Measurements from ENCODE around the gene P2RX6. TPM values are rescaled to one million over a fixed set of nuclear protein-coding genes. Genes with fewer than 3 reads are reported as not detected.

Gene P2RX6
- total RNA-seq, 4 donors from 2014 or later, result 0.76 to 1.5 (median 1.2) TPM; not detected in 1

DNA sequence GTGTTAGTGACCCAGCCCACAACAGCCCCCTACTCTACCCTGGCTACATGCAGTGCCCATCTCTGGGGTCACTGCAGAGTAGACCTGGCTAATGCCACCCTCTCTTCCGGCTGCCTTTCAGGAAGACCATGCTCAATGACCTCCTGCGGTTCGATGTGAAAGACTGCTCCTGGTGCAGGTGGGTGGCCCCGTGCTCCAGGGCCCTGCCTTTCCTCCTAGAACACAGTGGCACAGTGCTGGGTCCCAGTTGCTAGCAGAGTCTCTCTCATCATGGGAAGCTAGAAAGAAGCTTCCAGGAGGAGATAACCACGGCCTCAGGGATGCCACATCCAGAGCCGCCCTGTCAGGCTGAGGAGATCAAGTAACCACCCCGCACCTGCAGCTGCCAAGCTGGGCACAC, 29.2 kb upstream of the P2RX6 start:
- intact Hi-C loops (cut with DNase I; ENCODE audit: low total_unique reads), result no loop called here
- TF ChIP-seq POLR2A (IDR thresholded peaks at IDR 0.05), result no peak
- TF ChIP-seq, protein P1, sequence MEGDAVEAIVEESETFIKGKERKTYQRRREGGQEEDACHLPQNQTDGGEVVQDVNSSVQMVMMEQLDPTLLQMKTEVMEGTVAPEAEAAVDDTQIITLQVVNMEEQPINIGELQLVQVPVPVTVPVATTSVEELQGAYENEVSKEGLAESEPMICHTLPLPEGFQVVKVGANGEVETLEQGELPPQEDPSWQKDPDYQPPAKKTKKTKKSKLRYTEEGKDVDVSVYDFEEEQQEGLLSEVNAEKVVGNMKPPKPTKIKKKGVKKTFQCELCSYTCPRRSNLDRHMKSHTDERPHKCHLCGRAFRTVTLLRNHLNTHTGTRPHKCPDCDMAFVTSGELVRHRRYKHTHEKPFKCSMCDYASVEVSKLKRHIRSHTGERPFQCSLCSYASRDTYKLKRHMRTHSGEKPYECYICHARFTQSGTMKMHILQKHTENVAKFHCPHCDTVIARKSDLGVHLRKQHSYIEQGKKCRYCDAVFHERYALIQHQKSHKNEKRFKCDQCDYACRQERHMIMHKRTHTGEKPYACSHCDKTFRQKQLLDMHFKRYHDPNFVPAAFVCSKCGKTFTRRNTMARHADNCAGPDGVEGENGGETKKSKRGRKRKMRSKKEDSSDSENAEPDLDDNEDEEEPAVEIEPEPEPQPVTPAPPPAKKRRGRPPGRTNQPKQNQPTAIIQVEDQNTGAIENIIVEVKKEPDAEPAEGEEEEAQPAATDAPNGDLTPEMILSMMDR (IDR thresholded peaks at IDR 0.05), result no peak
- Histone ChIP-seq H3K4me3 (no peak overlapping the region), H3K36me3 (no peaks in the 10 kb centered on the region), H3K9me3 (no peaks in the 10 kb centered on the region), H3K4me1 (peaks cover 0 to 19% of the 10 kb centered on the region in 2 donors), H3K27me3 (no peaks in the 10 kb centered on the region), H3K27ac (no peak overlapping the region)
- no peak for DNase-seq

DNA sequence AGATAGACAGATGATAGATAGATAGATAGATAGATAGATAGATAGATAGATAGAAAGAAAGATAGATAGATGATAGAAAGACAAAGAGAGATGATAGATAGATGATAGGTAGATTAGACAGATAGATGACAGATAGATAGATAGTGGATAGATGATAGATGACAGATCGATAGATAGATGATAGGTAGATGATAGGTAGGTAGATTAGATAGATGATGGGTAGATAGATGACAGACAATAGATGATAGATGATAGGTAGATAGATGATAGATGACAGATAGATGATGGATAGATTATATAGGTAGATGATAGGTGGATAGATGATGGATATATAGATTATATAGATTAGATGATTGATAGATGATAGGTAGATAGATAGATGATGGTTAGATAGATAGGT, 28.6 kb upstream of the P2RX6 start:
- H3K9me3 ChIP-seq, result no peaks in the 10 kb centered on the region
- no peak overlapping the region for H3K27ac ChIP-seq
- no peak overlapping the region for H3K4me3 ChIP-seq
- peaks cover 0 to 13% of the 10 kb centered on the region in 2 donors for H3K4me1 ChIP-seq
- intact Hi-C loops (cut with DNase I; ENCODE audit: low total_unique reads), result no loop called here
- TF ChIP-seq, protein P1 (IDR thresholded peaks at IDR 0.05), result no peak
- no peak for TF ChIP-seq POLR2A (IDR thresholded peaks at IDR 0.05)
- no peaks in the 10 kb centered on the region for H3K36me3 ChIP-seq
- no peaks in the 10 kb centered on the region for H3K27me3 ChIP-seq
- no peak for DNase-seq

DNA sequence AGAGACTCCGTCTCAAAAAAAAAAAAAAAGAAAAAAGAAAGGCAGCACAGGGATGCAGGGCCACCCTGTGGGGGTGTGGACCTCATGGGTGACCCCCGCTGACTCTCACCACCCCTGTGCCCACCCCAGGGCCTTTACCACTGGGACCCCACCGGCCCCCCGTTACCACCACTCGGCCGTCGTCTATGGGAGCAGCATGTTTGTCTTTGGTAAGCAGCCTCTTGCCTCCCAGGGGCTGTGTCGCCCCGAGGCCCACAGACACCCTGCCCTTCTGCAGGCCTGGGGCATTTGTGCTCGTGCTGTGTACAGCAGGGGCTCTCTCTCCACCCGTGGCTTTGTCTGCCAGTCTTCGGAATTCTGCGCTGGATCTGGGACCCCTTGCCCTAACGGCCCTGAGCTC, 27.6 kb upstream of the P2RX6 start:
- intact Hi-C loops (cut with DNase I; ENCODE audit: low total_unique reads), result no loop called here
- Histone ChIP-seq H3K4me1 (peaks cover 0 to 11% of the 10 kb centered on the region in 2 donors), H3K9me3 (no peaks in the 10 kb centered on the region), H3K4me3 (no peak overlapping the region), H3K36me3 (no peaks in the 10 kb centered on the region), H3K27ac (no peak overlapping the region), H3K27me3 (no peaks in the 10 kb centered on the region)
- TF ChIP-seq POLR2A (IDR thresholded peaks at IDR 0.05), result no peak
- TF ChIP-seq, protein P1 (IDR thresholded peaks at IDR 0.05), result no peak
- no peak for DNase-seq

DNA sequence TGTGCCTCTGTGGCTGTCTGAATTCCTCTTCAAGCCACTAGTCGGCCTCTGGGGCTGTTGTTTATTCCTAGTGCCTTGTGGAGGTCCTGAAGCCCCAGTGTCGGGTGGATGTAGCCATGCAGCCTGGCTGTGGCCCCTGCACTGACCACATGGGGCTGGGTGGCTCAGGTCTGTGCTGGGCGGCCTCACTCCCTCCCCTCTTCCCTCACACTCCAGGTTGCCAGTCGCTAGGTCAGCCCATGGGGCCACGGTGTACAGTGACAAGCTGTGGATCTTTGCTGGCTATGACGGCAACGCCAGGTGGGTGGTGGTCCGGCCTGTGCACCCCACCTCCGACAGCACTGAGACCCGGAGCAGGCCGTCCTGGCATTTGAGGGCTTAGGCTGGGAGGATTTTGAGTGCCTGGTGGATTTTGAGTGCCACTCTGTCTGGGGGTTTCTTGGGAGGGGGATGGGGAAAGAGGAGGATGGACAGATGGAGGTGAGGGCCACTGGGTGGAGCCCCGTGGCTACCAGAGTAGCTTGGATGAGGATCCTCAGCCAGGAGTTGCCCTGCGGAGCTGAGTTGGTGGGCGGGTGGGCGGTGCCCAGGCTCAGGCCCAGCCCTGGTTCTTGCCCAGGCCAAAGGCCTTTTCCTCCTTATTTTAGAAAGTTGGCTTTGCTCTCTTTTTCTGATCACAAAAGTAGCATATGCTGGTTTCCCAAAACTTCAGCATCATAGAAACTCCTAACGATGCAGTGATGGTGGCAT, 26.2 kb upstream of the P2RX6 start:
- no peak for DNase-seq
- Histone ChIP-seq H3K4me1 (peaks cover 0 to under 1% of the 10 kb centered on the region in 2 donors), H3K36me3 (no peaks in the 10 kb centered on the region), H3K27me3 (no peaks in the 10 kb centered on the region), H3K9me3 (no peaks in the 10 kb centered on the region), H3K4me3 (no peak overlapping the region), H3K27ac (no peak overlapping the region)
- intact Hi-C loops (cut with DNase I; ENCODE audit: low total_unique reads), result no loop called here
- TF ChIP-seq, protein P1 (IDR thresholded peaks at IDR 0.05), result no peak
- no peak for TF ChIP-seq POLR2A (IDR thresholded peaks at IDR 0.05)

DNA sequence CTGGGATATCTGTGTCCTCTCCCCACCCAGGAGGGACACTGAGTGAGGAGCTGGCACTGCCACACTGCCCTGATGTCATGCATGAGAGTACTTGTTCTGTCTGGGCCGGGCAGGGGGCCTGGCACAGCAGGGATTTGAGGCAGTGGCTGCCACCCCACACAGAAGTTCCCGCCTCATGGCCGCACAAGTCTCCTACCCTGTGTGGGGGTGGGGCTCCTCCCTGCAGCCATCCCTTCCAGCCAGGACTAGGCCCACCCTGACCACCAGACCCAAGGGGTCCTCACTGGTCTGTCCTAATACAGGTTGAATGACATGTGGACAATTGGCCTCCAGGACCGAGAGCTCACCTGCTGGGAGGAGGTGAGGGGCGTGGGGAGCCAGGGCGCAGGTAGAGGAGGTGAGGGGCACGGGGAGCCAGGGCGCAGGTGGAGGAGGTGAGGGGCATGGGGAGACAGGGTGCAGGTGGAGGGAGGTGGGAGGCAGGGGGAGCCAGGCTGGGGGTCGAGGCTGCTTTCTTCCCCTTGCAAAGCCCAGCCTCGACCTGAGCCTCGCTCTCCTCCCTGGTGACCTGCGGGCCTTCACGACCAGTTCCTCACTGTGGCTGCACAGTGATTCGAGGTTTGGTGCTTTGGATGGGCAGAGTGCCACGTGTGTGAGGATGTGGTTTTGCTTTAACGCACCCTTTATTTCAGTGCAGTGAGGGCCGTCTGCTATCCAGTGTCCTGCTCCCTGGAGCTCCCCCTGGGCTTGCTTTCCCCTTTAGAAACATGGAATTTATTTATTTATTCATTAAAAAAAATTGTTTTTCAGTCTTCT, 25.4 kb upstream of the P2RX6 start:
- H3K36me3 ChIP-seq, result no peaks in the 10 kb centered on the region
- H3K27ac ChIP-seq, result no peak overlapping the region
- intact Hi-C loops (cut with DNase I; ENCODE audit: low total_unique reads), result no loop called here
- H3K4me1 ChIP-seq, result no peaks in the 10 kb centered on the region
- no peaks in the 10 kb centered on the region for H3K27me3 ChIP-seq
- TF ChIP-seq, protein P1 (IDR thresholded peaks at IDR 0.05), result no peak
- no peak for TF ChIP-seq POLR2A (IDR thresholded peaks at IDR 0.05)
- DNase-seq, result no peak
- no peaks in the 10 kb centered on the region for H3K9me3 ChIP-seq
- H3K4me3 ChIP-seq, result no peak overlapping the region

Measured in uterus (tissue), 4 donors.